Activated CD8-positive, alpha-beta T cell treated with anti-CD3 and anti-CD28 coated beads for 36 hours (primary cell): ENCODE measurements around the gene SHROOM3. TPM values are rescaled to one million over a fixed set of nuclear protein-coding genes. Genes with fewer than 3 reads are reported as not detected.

ENCODE experiments used
- ATAC-seq: fragments of 200-7000 bp; cut with Tn5 transposase; one replicate; pipeline ENCODE4 v1.10.0; 2021; ENCODE audit warnings: mild to moderate bottlenecking, moderate library complexity
- CTCF ChIA-PET: fragments of 350-600 bp; sonication (Branson Sonifier 250); formaldehyde crosslinking; loops from one replicate; lab custom pipeline; 2021; ENCODE audit warnings: antibody characterized with exemption; lab: Charles Lee
- POLR2A ChIA-PET: fragments of 350-600 bp; sonication (Branson Sonifier 250); formaldehyde crosslinking; loops from one replicate; lab custom pipeline; 2021; ENCODE audit warnings: antibody characterized with exemption; lab: Charles Lee
- DNase-seq: peaks from one replicate; pipeline ENCODE4 v3.0.0-alpha.2; 2020
- H3K27ac Mint-ChIP-seq: one replicate; pipeline ENCODE4 v1.8.0; 2021; ENCODE audit warnings: mild to moderate bottlenecking, mixed read lengths
- H3K27me3 Mint-ChIP-seq: one replicate; pipeline ENCODE4 v1.8.0; 2021; ENCODE audit warnings: mixed read lengths
- H3K36me3 Mint-ChIP-seq: one replicate; pipeline ENCODE4 v1.8.0; 2021; ENCODE audit warnings: low read depth, mixed read lengths
- H3K4me1 Mint-ChIP-seq: one replicate; pipeline ENCODE4 v1.8.0; 2021; ENCODE audit warnings: low read depth, mixed read lengths
- H3K4me3 Mint-ChIP-seq: one replicate; pipeline ENCODE4 v1.8.0; 2021; ENCODE audit warnings: mild to moderate bottlenecking, moderate library complexity, mixed read lengths
- H3K9me3 Mint-ChIP-seq: one replicate; pipeline ENCODE4 v1.8.0; 2021; ENCODE audit warnings: mixed read lengths
- intact Hi-C: fragments of 100-400 bp; cut with micrococcal nuclease; formaldehyde crosslinking; loops from one replicate; pipeline ENCODE4 v1.10.0; 2022
- total RNA-seq, 2 experiments: library from RNA; stranded (reverse); gene quantifications; one replicate each; pipeline ENCODE4 v1.2.3, GENCODE V29; 2021
- TF ChIP-seq, protein P1 (sequence below): fragments of 200-600 bp; IDR thresholded peaks from one replicate; pipeline ENCODE4 v1.8.0; 2022; ENCODE audit warnings: antibody characterized with exemption, mild to moderate bottlenecking

The SHROOM3 gene
- total RNA-seq, 2 experiments from 2014 or later, result not detected

DNA sequence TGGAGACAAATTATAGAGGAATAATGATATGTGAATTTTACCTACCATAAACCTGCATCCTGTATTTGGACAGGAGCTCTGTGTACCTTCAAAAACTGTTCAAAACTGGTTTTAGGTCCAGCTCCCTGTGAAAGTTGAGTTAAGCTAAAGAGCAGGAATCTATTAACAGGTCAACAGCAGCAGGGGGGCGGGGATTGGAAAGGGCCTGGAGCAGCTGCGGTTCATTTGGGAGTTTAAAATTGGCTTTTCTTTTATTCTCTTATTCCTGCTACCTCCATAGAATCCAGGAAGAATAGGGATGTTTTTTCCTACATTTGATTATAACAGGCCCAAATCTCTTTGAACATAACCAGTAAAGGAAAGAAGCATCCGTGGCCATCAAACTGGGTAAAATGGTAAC lies 23.8 kb downstream of the SHROOM3 start:
- TF ChIP-seq, protein P1, sequence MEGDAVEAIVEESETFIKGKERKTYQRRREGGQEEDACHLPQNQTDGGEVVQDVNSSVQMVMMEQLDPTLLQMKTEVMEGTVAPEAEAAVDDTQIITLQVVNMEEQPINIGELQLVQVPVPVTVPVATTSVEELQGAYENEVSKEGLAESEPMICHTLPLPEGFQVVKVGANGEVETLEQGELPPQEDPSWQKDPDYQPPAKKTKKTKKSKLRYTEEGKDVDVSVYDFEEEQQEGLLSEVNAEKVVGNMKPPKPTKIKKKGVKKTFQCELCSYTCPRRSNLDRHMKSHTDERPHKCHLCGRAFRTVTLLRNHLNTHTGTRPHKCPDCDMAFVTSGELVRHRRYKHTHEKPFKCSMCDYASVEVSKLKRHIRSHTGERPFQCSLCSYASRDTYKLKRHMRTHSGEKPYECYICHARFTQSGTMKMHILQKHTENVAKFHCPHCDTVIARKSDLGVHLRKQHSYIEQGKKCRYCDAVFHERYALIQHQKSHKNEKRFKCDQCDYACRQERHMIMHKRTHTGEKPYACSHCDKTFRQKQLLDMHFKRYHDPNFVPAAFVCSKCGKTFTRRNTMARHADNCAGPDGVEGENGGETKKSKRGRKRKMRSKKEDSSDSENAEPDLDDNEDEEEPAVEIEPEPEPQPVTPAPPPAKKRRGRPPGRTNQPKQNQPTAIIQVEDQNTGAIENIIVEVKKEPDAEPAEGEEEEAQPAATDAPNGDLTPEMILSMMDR, result no peak
- intact Hi-C loops, result no loop called here
- no peak for ATAC-seq
- Mint-ChIP-seq H3K27me3 (peaks cover 5% of the 10 kb centered on the region), H3K9me3 (peaks cover 7% of the 10 kb centered on the region), H3K36me3 (no peaks in the 10 kb centered on the region), H3K27ac (no peak overlapping the region), H3K4me1 (no peaks in the 10 kb centered on the region), H3K4me3 (no peak overlapping the region)
- CTCF ChIA-PET, result no interaction called here
- POLR2A ChIA-PET, result no interaction called here
- DNase-seq, result no peak

DNA sequence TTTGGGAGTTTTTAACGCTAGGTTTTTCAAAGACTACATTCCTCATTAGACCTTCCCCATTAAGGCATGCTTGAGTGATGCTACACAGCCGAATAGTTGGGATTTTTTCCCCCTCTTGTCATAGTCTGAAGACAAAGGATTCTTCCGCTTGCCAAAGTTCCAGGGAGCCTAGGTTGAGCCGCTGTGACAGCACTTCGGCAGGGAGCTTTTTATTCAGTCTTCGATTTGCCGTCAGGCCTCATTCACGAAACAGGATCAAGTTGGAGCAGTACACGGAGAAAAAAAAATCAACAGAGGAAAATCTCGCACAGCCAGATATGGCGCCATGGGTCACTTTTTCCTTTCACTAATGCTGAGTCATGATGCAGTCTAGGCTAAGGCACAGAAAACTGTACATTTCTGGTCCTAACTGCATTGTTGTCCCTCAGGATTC lies 24.3 kb downstream of the SHROOM3 start:
- no peak overlapping the region for H3K4me3 Mint-ChIP-seq
- peaks cover 10% of the 10 kb centered on the region for H3K9me3 Mint-ChIP-seq
- H3K4me1 Mint-ChIP-seq, result no peaks in the 10 kb centered on the region
- intact Hi-C loops, result no loop called here
- H3K27me3 Mint-ChIP-seq, result peaks cover 5% of the 10 kb centered on the region
- H3K27ac Mint-ChIP-seq, result no peak overlapping the region
- ATAC-seq (no peak), DNase-seq (no peak)
- TF ChIP-seq, protein P1, result no peak
- ChIA-PET CTCF (no interaction called here), POLR2A (no interaction called here)
- H3K36me3 Mint-ChIP-seq, result no peaks in the 10 kb centered on the region

DNA sequence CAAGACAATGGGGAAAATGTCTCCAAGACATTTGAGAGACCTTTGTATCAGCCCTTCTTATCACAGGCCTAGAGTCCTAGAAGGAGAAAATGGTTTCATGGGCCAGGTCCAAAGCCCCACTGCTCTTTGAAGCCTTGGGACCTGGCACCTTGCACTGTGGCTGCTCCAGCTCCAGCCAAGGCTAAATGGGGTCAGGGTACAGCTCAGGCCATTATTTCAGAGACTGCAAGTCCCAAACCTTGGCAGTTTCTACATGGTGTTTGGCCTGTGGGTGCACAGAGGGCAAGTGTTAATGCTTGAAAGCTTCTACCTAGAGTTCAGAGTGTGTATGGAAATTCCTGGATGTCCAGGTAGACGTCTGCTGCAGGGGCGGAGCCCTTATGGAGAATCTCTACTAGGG lies 28.5 kb downstream of the SHROOM3 start:
- TF ChIP-seq, protein P1, result no peak
- POLR2A ChIA-PET, result no interaction called here
- Mint-ChIP-seq H3K27me3 (peaks cover 2% of the 10 kb centered on the region), H3K4me3 (no peak overlapping the region), H3K27ac (no peak overlapping the region), H3K9me3 (peaks cover 15% of the 10 kb centered on the region), H3K36me3 (no peaks in the 10 kb centered on the region), H3K4me1 (no peaks in the 10 kb centered on the region)
- no peak for ATAC-seq
- no peak for DNase-seq
- intact Hi-C loops, result no loop called here
- CTCF ChIA-PET, result no interaction called here

DNA sequence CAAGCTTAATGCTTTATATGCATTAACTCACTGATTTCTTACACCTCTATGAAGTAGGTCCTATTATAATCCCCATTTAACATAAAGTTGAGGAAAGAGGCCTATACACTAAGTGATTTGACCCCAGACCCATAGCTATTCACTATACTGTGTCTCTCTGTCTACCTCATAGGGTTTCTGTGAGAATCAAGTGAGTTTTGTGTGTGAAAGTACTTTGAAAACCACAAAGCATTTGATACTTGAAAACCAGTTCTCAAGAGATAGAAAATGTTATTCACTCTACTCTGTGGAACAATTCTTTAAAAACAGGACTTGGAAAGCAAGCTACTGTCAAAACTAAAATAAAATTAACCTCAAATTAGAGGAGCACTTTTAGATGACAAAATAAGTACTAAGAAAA lies 35.0 kb downstream of the SHROOM3 start:
- intact Hi-C loops, result no loop called here
- DNase-seq (no peak), ATAC-seq (no peak)
- ChIA-PET CTCF (interaction anchor here (0.8 kb wide), 1 partner anchor 575 kb away, joined by 3 read pairs; no protein-coding TSS in a partner anchor), POLR2A (no interaction called here)
- Mint-ChIP-seq H3K4me1 (no peaks in the 10 kb centered on the region), H3K4me3 (no peak overlapping the region), H3K9me3 (no peaks in the 10 kb centered on the region), H3K27ac (no peak overlapping the region), H3K27me3 (peaks cover 5% of the 10 kb centered on the region), H3K36me3 (no peaks in the 10 kb centered on the region)
- TF ChIP-seq, protein P1, result no peak

DNA sequence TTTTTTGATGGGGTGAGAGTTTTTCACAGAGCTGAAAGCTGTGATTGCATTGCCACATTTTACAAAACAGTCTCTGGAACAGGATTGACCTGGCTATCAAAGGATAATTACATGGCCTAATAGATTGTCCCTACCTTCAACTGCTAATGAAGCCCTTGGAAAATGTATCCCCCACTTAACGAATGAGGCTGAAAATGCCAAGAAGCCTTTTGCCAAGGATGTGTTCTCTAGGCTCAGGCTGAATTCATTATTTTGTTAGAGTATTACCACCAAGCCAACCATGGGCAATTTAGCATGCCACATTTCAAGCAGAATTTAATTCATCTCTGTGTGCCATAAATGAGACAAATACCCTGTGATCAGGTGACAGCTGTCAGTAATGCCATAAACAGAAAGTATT lies 35.5 kb downstream of the SHROOM3 start:
- H3K36me3 Mint-ChIP-seq, result no peaks in the 10 kb centered on the region
- CTCF ChIA-PET, result interaction anchor here (0.8 kb wide), 1 partner anchor 574 kb away, joined by 3 read pairs; no protein-coding TSS in a partner anchor
- H3K27ac Mint-ChIP-seq, result no peak overlapping the region
- H3K27me3 Mint-ChIP-seq, result peaks cover 7% of the 10 kb centered on the region
- DNase-seq, result no peak
- H3K9me3 Mint-ChIP-seq, result no peaks in the 10 kb centered on the region
- H3K4me3 Mint-ChIP-seq, result no peak overlapping the region
- TF ChIP-seq, protein P1, result no peak
- no peak for ATAC-seq
- POLR2A ChIA-PET, result no interaction called here
- intact Hi-C loops, result no loop called here
- H3K4me1 Mint-ChIP-seq, result no peaks in the 10 kb centered on the region
